Glomerular endothelial cell (primary cell): ENCODE data around the gene SF3A2. TPM values are rescaled to one million over a fixed set of nuclear protein-coding genes. Genes with fewer than 3 reads are reported as not detected.

Experiments
- DNase-seq: peaks from one replicate; pipeline ENCODE4 v3.0.0-alpha.2; 2011; ENCODE audit warnings: low read depth, low spot score; ENCODE audit errors: extremely low read depth
- total RNA-seq: library from RNA; depleted of rRNA; stranded (reverse); fragments of >200 nt; gene quantifications from 2 replicates; pipeline ENCODE4 v1.2.3, GENCODE V29; 2015

Gene SF3A2
- total RNA-seq, 1 donor from 2014 or later: 90.2 TPM

DNA sequence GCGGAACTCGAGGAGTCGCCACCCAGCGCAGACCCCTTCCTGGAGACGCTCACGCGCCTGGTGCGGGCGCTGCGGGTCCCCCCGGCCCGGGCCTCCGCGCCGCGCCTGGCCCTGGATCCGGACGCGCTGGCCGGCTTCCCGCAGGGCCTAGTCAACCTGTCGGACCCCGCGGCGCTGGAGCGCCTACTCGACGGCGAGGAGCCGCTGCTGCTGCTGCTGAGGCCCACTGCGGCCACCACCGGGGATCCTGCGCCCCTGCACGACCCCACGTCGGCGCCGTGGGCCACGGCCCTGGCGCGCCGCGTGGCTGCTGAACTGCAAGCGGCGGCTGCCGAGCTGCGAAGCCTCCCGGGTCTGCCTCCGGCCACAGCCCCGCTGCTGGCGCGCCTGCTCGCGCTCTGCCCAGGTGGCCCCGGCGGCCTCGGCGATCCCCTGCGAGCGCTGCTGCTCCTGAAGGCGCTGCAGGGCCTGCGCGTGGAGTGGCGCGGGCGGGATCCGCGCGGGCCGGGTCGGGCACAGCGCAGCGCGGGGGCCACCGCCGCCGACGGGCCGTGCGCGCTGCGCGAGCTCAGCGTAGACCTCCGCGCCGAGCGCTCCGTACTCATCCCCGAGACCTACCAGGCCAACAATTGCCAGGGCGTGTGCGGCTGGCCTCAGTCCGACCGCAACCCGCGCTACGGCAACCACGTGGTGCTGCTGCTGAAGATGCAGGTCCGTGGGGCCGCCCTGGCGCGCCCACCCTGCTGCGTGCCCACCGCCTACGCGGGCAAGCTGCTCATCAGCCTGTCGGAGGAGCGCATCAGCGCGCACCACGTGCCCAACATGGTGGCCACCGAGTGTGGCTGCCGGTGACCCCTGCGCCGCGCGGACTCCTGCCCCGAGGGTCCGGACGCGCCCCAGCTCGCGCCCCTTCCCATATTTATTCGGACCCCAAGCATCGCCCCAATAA lies 14.8 kb downstream of the SF3A2 start:
- no peak for DNase-seq

DNA sequence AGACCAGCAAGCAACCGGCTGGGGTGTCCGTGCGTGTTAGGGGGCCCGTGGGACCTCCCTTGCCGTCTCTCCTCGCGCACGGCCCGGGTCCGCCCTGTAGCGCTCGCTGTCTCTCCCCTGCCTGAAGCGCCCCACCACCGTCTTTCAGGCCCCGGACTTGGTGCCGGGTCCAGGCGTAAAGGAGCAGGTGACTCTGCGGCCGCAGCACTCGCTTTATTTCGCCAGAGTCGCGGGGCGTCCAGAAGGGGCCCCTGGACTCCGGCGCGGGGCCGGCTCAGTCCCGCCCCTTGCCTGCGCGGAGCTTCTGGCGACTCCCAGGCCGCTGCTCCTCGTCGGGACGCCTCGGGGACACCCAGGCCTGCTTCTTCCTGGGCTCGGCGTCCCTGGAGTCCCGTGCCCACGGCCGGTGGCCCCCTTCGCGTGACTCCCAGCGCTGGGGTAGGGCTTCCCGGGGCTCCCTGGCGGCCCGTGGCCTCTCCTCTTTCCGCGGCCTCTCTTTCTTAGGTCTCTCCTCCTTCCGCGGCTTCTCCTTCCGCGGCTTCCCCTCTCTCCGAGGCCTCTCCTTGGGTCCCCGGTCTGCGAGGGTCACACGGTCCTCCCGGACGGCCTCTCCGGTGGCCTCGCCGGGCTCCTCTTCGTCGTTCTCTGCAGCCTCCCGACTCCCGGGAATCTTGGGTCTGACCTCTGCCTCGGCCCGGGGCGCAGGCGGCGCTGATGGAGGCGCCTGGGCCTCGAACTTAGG lies 15.6 kb downstream of the SF3A2 start:
- no peak for DNase-seq

DNA sequence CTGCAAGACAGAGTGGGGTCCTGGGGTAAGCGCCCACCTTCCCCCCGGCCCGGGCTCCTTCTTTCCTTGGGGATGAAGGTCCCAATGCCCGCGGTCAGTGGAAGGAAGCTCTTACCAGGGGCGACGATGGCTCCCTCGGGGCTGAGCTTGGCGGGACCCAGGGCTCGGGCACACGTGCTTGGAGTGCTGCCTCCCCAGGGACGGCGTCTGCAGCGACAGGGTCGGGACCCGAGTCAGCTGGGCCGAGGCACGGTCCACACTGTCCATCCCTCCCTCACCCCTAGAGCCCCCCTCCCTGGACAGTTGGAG lies 16.1 kb downstream of the SF3A2 start:
- DNase-seq: no peak

DNA sequence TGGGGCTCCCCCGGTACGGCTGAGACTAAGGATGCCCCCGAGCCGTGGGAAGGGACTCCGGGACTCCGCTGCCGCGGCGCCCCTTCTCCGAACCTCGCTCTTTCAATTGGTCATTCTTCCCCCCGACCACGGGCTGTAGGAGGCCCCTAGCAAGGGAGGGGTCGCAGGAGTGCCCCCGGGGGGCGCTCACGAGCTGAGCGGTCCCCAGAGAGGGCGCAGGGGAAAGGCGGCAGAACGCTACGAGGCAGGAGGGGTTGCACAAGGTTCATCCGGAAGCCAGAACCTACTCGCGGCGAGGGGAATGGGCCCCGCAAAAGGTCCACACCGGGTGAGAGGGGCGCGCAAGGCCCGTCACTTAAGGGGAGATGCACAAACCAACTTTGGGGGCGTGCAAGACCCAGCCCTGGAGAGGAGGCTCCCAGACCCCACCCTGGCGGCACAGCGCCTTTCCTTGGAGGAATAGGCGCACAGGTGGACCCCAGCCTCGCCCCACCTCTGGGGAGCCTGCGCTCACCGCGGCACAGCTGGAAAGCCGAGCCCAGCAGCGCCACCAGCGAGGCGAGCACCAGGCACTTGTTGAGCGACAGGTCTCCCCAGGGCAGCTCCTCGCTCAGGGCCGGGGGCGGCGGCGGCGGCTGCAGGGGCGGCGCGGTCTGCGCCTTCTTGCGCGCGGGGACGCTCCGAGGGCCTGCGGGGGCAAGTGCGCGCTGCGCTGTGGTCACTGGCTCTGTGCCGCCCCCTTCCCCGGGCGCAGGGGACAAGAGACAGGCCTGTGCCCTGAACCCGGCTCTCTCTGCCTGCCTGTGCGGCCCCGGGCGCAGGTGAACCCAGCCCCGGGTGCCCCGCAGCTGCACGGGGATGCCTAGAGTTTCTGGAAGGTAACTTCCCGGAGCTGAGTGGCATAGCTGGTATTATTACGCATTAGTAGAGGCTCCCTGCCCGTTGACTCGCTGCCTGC lies 16.8 kb downstream of the SF3A2 start:
- no peak for DNase-seq

DNA sequence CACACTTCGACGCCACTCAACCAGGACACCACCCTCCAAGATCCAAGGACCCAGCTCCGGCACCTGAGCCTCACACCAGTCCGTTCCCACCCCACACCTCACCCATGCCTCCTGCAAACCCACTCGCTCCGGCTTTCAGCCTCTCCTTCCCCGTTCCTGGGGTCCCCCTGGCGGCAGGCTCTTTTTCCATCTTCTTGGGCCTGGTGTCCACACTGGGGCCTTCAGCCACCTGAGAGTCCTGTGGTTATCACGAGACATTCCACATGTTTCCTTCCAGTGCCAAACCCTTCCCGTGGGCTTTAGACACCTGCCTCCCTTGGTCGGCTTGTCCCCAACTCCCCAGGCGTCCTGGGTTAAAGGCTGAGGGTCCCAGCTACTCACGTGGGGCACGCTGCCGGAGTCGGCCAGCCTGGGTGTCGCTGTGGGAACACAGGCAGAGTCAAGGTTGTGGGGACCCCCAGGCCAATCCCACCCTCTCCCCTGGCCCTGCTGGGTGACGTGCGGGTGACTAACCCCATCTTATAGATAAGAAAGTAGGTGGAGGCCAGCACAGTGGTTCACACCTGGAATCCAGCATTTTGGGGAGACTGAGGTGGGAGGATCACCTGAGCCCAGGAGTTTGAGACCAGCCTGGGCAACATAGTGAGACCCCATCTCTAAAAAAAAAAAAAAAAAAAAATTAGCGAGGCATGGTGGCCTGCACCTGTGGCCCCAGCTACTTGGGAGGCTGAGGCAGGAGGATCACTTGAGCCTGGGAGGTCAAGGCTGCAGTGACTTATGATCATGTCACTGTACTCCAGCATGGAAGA lies 17.6 kb downstream of the SF3A2 start:
- no peak for DNase-seq

DNA sequence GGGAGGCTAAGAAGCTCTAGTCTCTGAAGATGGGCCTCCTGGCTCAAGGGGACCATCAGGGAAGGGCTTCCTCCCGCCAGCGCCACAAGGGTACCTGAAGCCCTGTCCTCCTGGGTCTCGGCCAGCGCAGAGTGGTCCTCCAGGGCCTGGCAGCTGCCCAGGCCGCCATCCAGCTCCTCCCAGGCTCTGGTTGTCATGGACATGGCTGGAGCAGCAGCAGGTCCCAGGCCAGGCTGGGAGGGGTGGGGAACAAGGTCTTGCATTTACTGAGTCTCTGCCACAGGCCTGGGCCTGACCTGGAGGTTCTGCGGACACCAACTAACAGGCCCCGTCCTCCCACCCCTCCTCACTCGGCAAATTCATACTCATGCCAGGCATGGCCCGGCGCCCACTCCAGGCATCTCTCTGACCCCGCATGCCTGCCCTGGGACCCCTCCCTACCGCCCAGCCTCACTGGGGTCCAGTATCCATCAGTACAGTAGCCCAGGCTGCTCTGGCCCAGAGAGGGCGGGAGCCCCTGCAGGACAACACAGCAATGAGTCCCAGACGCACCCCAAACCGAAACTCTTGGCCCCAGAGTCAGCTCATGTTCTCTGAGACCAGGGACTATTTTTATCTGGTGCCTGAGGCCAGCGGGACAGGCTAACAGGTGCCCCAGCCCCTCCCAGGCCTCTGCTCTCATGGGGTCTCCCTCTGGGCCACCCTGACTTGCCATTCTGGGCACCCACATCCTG lies 18.7 kb downstream of the SF3A2 start:
- DNase-seq: no peak

DNA sequence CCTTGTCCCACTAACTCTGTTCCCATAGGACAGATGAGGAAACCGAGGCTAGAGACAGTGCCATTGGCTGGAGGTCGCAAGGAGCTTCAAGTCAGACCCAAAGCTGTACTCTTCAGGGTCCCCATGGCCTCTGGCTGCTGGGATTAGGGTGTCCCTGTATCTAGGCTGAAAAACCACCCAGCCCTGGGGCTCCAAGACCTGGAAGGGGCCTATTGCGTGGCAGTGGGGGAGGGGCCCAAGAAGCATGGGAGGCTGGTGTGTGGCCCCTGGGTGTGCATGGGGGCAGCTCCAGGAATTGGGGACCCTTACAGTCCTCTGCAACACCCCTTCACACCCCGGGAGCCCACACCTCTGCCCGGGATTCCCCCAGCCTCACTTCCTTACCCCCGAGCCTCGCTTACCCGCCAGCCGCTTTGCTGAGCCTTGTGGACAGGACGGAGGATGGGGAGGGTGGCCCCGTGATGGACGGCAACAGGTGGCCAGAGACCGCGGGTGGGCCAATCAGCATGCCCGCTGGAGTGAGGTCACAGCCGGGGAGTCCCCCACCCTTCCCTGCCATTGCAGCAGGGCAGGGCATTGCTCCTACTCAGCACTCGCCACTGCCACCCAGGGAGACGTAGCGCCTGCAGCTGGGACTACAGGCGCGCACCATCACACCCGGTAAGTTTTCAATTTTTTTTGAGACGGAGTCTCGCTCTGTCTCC lies 19.5 kb downstream of the SF3A2 start, which contains the start of gene JSRP1:
JSRP1 (minus strand) TSS at position 436 of the 704 bp plus-strand sequence. CDS start 1,103 bp downstream, outside the sequence.
- no peak for DNase-seq

DNA sequence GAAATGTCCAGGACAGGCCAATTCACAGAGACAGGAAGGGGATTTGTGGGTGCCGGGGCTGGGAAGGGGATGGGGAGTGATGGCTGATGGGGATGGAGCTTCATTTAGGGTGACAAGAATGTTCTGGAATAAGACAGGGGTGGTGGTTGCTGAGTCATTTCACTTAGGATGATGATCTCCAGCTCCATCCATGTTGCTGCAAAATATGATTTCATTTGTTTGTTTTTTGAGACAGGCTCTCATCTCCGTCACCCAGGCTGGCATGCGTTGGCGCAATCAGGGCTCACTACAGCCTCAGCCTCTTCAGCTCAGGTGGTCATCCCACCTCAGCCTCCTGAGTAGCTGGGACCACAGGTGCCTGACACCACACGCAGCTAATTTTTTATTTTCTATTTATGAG lies 22.7 kb downstream of the SF3A2 start:
- DNase-seq: no peak

DNA sequence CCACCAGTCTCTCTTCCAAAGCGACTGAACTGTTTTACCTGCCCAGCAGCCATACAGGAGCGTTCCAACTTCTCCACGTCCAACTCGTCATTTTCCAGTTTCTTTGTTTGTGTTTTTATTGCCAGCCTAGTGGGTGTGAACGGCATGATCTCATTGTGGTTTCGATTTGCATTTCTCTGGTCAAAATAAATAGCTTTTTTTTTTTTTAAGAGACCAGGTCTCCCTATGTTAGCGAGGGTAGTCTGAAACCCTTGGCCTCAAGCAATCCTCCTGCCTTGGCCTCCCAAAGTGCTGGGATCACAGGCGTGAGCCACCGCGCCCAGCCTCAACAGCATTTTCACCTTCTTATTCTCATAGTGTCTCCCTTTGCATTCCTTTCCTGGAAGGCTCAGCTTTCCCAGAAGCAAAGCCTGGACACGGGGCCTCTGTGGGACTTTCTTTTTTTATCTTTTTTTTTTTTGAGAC lies 23.7 kb downstream of the SF3A2 start:
- no peak for DNase-seq

DNA sequence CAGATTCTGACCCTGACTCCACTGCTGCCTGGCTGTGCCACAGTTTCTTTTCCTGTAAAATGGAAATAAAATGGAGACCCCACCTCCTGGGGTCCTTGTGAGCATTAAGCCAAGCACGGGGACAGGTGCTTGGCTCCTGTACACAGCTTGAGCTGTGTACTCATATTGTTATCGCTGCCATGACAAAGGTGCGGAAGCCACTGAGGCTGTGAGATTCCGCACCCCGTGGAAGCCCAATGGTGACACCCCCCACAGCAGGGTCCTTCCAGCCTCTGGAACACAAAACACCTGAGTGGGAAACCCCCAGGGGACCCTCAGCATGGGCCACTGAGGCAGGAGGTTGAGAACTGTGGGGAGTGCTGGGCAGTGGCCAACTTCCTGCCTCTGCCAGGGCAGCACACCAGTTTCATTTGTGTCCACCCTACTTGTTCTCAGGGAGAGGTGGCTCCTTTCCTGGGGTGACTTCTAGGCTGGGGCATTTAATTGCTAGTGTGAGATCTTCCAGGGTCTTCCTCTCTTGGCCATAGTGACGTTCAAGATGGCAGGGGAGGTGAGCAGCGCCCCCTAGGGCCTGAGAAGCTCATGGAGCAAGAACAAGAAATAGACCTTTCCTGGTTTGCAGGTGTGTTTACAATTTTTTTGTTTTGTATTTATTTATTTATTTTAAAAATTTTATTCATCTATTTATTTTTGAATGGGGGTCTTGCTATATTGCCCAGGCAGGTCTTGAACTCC lies 25.0 kb downstream of the SF3A2 start:
- no peak for DNase-seq

DNA sequence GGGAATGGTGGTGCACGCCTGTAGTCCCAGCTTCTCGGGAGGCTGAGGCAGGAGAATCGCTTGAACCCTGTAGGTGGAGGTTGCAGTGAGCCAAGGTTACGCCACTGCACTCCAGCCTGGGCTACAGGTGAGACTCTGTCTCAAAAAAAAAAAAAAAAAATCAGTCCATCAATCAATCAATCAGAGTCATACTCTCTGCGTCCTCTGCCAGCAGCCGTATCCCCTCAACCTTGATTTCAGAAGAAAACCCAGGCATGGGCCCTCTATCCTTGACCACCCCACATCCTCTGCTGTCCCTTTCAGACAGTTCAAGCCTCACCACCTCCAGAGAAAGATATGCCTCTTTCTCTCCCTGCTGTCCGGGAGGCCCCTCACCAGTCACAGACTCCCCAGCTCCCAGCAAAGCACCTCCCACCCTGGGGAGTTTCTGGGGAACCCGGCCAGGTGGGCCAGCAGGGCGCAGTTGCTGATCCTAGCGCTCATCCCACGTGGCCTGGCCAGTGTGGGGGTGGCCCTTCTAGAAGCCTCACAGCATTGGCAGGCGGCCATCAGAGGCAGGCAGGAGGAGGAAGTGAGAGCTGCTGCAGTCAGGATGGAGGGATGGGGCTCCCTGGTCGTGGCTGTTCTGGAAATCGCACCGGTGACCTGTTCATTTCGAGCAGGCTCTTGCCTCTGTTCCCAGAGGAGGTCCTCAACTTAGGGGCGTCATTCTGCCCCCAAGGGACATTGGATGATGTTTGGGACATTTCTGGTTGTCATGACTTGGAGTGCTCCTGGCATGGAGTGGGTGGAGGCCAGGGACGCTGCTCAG lies 29.8 kb downstream of the SF3A2 start:
- DNase-seq: no peak

DNA sequence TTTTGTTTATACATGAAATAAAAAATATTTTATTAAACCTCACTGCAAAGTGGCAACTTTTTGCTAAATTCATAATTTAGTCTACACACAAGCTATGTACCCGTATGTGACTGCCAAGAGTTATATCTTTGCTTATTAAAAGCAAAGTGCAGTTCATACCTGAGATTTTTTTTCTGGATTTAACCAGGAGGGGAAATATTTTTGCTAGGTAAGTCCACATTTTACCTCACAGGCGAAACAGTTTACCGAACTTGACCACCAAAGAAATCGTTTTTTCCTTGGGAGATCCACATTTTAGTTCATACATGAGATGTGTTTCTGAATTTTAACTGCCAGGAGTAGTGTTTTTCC lies 31.8 kb downstream of the SF3A2 start:
- no peak for DNase-seq

DNA sequence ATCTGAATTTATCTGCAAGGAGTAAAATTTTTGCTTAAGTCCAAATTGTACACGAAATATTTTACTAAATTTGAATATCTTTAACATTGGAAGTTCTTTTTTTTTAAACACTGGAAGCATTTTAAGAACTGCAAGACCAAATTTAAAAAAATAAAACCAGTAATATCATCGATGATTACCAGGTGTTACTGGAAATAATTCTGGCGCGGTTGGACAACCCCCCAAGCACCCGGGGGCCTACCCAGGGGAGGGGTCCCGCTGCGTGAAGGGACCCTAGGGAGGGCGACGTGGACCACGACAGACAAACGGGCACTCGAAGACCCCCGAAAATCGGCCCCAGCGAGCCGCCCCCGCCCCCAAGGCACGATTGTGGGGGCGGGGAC lies 32.2 kb downstream of the SF3A2 start:
- DNase-seq: no peak

DNA sequence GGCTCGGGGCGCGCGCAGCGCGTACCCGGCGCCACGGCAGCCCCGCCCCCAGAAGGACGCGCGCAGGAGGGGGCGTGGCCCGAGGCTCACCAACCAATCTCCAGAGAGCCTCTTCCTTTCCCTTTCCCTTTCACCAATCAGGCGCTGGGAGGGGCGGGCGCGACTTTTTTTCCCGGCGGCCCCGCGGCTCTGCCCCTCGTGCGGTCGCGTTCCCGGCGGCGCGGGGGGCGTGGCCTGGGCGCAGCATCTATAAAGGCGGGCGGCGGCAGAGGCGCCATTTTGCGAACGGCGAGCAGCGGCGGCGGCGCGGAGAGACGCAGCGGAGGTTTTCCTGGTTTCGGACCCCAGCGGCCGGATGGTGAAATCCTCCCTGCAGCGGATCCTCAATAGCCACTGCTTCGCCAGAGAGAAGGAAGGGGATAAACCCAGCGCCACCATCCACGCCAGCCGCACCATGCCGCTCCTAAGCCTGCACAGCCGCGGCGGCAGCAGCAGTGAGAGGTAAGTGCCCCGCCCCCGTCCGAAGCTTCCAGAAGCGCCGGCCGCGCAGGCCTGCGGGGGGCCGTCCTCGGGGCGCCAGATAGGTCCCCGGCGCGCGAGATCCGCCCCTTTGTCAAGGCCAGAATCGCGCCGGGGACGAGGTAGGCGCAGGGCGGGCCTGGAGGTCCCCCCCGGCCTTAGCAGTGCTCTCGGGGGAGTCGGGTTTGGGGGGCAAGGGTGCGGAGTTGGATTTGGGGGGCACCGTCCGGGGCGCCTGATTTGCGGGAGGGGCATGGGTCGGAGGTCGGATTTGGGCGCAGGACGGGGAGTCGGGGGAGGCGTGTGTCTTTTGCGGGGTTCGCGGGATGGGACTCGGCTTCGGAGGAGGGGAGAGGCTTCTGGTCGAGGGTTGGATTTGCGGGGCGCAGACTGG lies 32.9 kb downstream of the SF3A2 start:
- DNase-seq: peak; percentile 67

DNA sequence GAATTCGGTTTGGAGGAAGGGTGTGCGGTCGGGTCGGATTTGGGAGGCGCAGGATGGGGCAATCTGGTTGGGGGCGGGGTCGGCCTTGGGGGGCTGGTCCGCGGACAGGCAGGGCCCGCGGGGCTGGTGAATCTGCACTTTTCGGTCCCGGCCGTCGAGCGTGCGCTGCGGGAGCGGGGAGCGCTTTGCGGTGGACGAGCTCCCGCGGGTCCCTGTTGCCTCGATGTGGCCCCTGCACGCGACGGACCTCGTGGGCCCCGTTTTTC lies 33.5 kb downstream of the SF3A2 start:
- DNase-seq: no peak

DNA sequence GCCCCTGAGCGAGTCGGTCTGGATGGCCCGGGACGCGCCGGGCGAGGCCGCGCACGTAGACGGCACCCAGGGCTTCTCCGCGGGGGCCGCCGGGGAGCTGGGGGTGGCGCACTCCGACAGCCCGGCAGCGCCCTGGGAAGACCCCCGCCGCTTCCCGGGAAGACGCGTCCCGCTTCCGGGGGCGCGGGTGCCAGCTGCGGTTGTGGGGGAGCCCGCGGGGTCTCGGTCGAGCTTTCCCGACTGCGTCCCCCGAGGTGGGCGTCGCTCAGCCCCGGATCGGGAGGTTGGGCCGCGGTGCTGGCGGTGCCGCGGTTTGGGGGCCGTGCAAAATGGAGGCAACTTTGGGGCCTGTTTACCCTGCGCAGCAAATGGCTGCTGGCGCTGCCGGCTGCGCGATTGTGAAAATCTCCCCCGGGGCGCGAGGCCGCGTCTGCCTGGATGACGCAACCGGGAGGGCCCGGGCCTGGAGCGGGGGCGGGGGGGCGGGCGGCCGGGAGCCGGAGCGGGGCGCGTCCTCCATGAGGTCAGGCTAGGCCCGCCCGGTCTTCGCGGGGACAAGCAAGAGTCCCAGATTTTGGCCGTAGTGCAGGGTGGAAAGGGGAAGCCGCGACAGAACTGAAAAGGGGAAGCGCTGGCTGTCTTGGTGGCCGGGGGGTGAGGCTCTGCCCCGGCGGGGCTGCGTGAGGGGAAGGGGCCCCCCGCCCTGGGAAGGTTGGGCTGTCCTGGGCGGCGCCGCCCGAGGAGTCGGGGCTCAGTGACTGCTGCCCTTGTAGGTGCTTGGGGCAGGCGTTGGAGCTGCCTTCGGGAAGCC lies 34.0 kb downstream of the SF3A2 start:
- no peak for DNase-seq
